Stromal cell of bone marrow (primary cell): Measurements from ENCODE around the gene PDZK1.
"Not testable (repeated sequence)": the region's sequence is repeated elsewhere in the genome, so short reads cannot be mapped to it uniquely, and the experiment has no call there.

Experiments
- DNase-seq: peaks from one replicate; pipeline ENCODE4 v3.0.0-alpha.2; 2012; ENCODE audit warnings: low read depth

PDZK1 gene

GRCh38 chr1:145707183-145707867 is at the start of gene PDZK1:
PDZK1 (minus strand) TSS chr1:145707368; CDS start chr1:145688021, 19,347 bp downstream.
- no peak for DNase-seq

GRCh38 chr1:145751491-145752037 is 44.4 kb upstream of the PDZK1 start:
- peak; percentile 91 for DNase-seq

- no peak for DNase-seq
Observed at GRCh38 chr1:145750426-145750825, 43.3 kb upstream of the PDZK1 start.

GRCh38 chr1:145747398-145748247 is 40.5 kb upstream of the PDZK1 start:
- no peak for DNase-seq

GRCh38 chr1:145740269-145740668 is 33.1 kb upstream of the PDZK1 start:
- DNase-seq, result no peak

GRCh38 chr1:145736191-145736590 is 29.0 kb upstream of the PDZK1 start:
- DNase-seq, result no peak

GRCh38 chr1:145730900-145731299 is 23.7 kb upstream of the PDZK1 start:
- no peak for DNase-seq

- no peak for DNase-seq
Observed at GRCh38 chr1:145730467-145730866, 23.3 kb upstream of the PDZK1 start.

GRCh38 chr1:145729666-145730436 is 22.7 kb upstream of the PDZK1 start:
- DNase-seq, result no peak

- no peak for DNase-seq
Observed at GRCh38 chr1:145729196-145729595, 22.0 kb upstream of the PDZK1 start.

GRCh38 chr1:145726193-145726592 is 19.0 kb upstream of the PDZK1 start:
- not testable (repeated sequence) for DNase-seq

- DNase-seq, result peak; percentile 20
Observed at GRCh38 chr1:145720878-145721671, 13.9 kb upstream of the PDZK1 start.

- peak; percentile 37 for DNase-seq
Observed at GRCh38 chr1:145720556-145720877, 13.3 kb upstream of the PDZK1 start.

- DNase-seq, result no peak
Observed at GRCh38 chr1:145719230-145720079, 12.3 kb upstream of the PDZK1 start, which contains the start of gene CD160. CD160 (plus strand) TSS chr1:145719499; CDS start chr1:145728328, 8,829 bp downstream.

GRCh38 chr1:145718465-145718864 is 11.3 kb upstream of the PDZK1 start:
- DNase-seq, result not testable (repeated sequence)

GRCh38 chr1:145717833-145718232 is 10.7 kb upstream of the PDZK1 start:
- DNase-seq, result no peak

GRCh38 chr1:145716641-145717345 is 9.6 kb upstream of the PDZK1 start:
- DNase-seq, result no peak

- no peak for DNase-seq
Observed at GRCh38 chr1:145714524-145715111, 7.5 kb upstream of the PDZK1 start.

- DNase-seq, result no peak
Observed at GRCh38 chr1:145711213-145711651, 4.1 kb upstream of the PDZK1 start.
